Stimulated activated CD4-positive, alpha-beta T cell treated with anti-CD3 and anti-CD28 coated beads, Interleukin-2, amount 100 ng/mL, for 48 hours (primary cell): ENCODE measurements around the gene PRR23B.

Experiments
- DNase-seq, 2 donors: peaks; one replicate each; pipeline ENCODE4 v3.0.0-alpha.2; 2020

The PRR23B gene

GRCh38 chr3:138972941-138973340 is 47.8 kb downstream of the PRR23B start:
- no peak for DNase-seq

- no peak for DNase-seq
Measured at GRCh38 chr3:138971766-138972320, 48.9 kb downstream of the PRR23B start.
